Testis (tissue), 3 donors: ENCODE measurements around the gene CPN1. TPM values are rescaled to one million over a fixed set of nuclear protein-coding genes. Genes with fewer than 3 reads are reported as not detected.
"Not testable (repeated sequence)": the region's sequence is repeated elsewhere in the genome, so short reads cannot be mapped to it uniquely, and the experiment has no call there.

ENCODE experiments used
- DNase-seq: peaks from one replicate; pipeline ENCODE4 v3.0.0-alpha.2; 2019
- H3K27ac ChIP-seq, 2 donors: fragments of 200-600 bp; sonication (generic); one replicate each; pipeline ENCODE4 v1.5.1; 2019
- H3K27me3 ChIP-seq: fragments of 200-600 bp; sonication (generic); one replicate; pipeline ENCODE4 v1.5.1; 2019
- H3K36me3 ChIP-seq: fragments of 200-600 bp; sonication (generic); one replicate; pipeline ENCODE4 v1.5.1; 2017; ENCODE audit warnings: low read depth; ENCODE audit errors: missing control alignments
- H3K4me1 ChIP-seq: fragments of 200-600 bp; sonication (generic); one replicate; pipeline ENCODE4 v1.5.1; 2019
- H3K4me3 ChIP-seq, 2 donors: fragments of 200-600 bp; sonication (generic); one replicate each; pipeline ENCODE4 v1.5.1; 2017 to 2019
- H3K9me3 ChIP-seq: fragments of 200-600 bp; sonication (generic); one replicate; pipeline ENCODE4 v1.5.1; 2017
- CTCF ChIP-seq, 3 experiments: fragments of 450-650 bp in 2 of 3; fragments of 200-600 bp in 1 of 3; sonication (generic) in 1 of 3; IDR thresholded peaks; one replicate each; pipeline ENCODE4 v1.5.1; 2016 to 2019; ENCODE audit warnings: antibody characterized with exemption in 3 of 3, mild to moderate bottlenecking in 2 of 3, moderate library complexity in 1 of 3
- POLR2A ChIP-seq: fragments of 450-650 bp; IDR thresholded peaks from one replicate; pipeline ENCODE4 v1.6.1; 2017; ENCODE audit warnings: antibody characterized with exemption, mild to moderate bottlenecking, moderate library complexity
- WGBS, 2 donors: methylation state at CpG; one replicate each; pipeline ENCODE4 v1.1.5; 2018; 5-methylcytosine and 5-hydroxymethylcytosine counted together
- intact Hi-C: fragments of 100-400 bp; cut with DNase I; formaldehyde crosslinking; loops from one replicate; pipeline ENCODE4 v1.15.1; 2023; ENCODE audit warnings: low total_unique reads
- polyA plus RNA-seq: library from polyadenylated mRNA; stranded (reverse); fragments of 350-450 nt; fragmentation: Illumina TruSeq; extraction: RNeasy Lipid Tissue Mini Kit (QIAGEN cat#74804); gene quantifications from one replicate; pipeline ENCODE4 v1.2.3, GENCODE V29; 2014; ENCODE audit warnings: low read depth, low replicate concordance; ENCODE audit not compliant: insufficient read depth
- total RNA-seq, 2 donors: library from RNA; depleted of rRNA; stranded (reverse); fragments of >200 nt; gene quantifications; one replicate each; pipeline ENCODE4 v1.2.3, GENCODE V29; 2016

Gene CPN1
- total and polyA plus RNA-seq, 3 donors from 2014 or later, result 0.87 to 2.7 (median 2.4) TPM

DNA sequence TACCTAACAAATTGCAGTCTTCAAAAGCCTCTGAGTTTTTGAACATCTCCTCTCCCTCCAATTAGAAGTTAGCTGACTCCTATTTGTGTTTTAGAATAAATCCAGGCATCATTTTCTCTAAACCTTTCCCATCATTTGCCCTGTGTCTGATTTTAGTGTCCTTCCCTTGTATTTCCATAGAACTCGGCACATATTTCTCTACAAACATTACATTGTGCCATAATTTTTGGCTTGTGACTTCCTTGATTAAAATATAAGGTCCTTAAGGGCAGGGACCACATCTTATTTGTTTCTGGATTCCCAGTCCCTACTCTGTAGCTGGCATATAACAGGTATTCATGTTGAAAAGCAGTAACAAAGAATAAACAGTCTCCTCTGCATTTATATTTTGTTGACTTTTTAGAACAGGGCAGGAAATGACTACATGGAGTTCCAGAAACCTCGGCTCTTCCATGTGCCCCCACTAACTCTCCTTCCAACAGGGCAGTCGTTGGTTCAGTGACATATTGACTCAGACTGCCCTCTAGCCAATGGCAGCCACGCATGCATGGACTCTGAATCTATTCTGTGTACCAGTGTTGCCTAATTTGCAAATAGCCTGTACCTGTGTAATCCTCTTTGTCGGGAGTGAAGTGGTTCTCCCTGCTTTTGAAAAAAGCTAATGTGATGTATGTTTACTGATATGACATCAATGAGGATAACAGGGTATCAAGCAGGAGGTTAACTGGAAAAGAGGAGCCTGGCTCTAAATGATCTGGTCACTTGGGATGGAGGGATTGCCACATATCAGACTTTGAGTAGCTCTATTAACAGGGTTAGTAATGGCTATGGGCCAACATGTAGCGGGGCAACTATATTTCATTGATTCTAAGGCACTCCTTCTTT is 19.8 kb upstream of the CPN1 start:
- Histone ChIP-seq H3K4me1 (no peaks in the 10 kb centered on the region), H3K36me3 (no peaks in the 10 kb centered on the region), H3K27me3 (no peaks in the 10 kb centered on the region), H3K9me3 (no peaks in the 10 kb centered on the region), H3K4me3 (no peak overlapping the region), H3K27ac (no peak overlapping the region)
- DNase-seq, result no peak
- TF ChIP-seq CTCF (IDR thresholded peaks at IDR 0.05) (no peak), POLR2A (no peak)
- intact Hi-C loops, result no loop called here
- 68 to 70% methylated on average over 6 of the region's 6 CpGs for WGBS, 2 donors

DNA sequence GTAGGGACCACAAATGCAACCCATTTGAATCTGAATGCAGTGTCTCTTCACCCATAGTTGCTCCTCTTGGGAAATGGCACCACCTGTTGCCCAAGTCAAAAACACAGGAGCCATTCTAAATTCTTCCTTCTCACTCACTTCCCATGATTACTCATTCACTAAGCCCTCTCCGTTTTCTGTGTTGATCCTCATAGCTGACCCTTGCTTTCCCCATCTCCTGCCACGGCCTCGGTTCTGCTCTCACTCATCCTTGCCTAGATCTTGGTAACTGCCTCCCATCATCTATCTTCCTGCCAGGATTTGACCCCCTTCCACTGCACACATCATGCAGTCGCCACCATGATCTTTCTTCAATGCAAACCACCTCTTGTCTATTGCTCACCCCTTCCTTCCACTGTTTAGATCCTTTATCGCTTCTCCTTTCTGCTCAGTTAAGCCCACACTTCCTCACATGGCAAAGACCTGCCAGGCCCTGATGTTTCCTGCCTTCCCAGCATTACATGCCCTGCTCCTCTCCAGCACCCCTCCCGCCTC is 19.0 kb upstream of the CPN1 start:
- intact Hi-C loops, result no loop called here

GRCh38 chr10:100089241-100089640 is 7.6 kb upstream of the CPN1 start:
- TF ChIP-seq POLR2A, result no peak
- TF ChIP-seq CTCF (IDR thresholded peaks at IDR 0.05), result no peak
- Histone ChIP-seq H3K9me3 (no peaks in the 10 kb centered on the region), H3K27ac (no peak overlapping the region), H3K27me3 (no peaks in the 10 kb centered on the region), H3K4me1 (no peaks in the 10 kb centered on the region), H3K36me3 (no peaks in the 10 kb centered on the region), H3K4me3 (no peak overlapping the region)
- intact Hi-C loops, result no loop called here
- no peak for DNase-seq
- WGBS, 2 donors, result 75 to 87% methylated on average over 6 of the region's 6 CpGs

More for the DNA sequence above, 19.0 kb upstream of the CPN1 start:
- no peak overlapping the region for H3K27ac ChIP-seq
- TF ChIP-seq CTCF (IDR thresholded peaks at IDR 0.05) (no peak), POLR2A (no peak)
- H3K27me3 ChIP-seq, result no peaks in the 10 kb centered on the region
- no peak overlapping the region for H3K4me3 ChIP-seq
- 66 to 70% methylated on average over 6 of the region's 6 CpGs for WGBS, 2 donors
- no peaks in the 10 kb centered on the region for H3K36me3 ChIP-seq
- no peaks in the 10 kb centered on the region for H3K9me3 ChIP-seq
- no peaks in the 10 kb centered on the region for H3K4me1 ChIP-seq
- no peak for DNase-seq

GRCh38 chr10:100086708-100087107 is 5.0 kb upstream of the CPN1 start:
- H3K4me3 ChIP-seq, intact Hi-C loops, DNase-seq, H3K36me3 ChIP-seq, H3K27me3 ChIP-seq, H3K9me3 ChIP-seq, H3K4me1 ChIP-seq, H3K27ac ChIP-seq: not testable (repeated sequence)
- WGBS, 2 donors, result 77 to 81% methylated on average over 4 to 5 of the region's 5 CpGs

DNA sequence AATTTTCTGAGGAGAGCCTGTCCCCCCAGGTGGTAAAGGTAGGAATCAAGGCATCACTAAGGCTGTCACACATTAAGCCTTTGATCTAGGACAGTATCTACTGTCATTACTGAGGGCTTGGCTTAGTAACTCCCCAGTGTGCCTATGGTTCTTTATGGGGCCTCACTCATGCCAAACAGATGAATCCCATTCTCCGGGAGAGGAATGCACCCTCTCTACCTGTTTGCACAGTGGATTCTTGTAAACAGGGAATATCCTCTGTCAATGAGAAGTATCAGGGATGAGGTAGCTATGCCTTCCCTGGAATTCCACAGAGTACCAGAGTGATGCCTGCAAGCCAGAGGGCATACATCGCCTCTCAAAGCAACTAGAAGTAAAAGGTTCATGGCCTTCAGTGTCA is 3.9 kb upstream of the CPN1 start:
- no peak overlapping the region for H3K4me3 ChIP-seq
- no peaks in the 10 kb centered on the region for H3K9me3 ChIP-seq
- H3K27ac ChIP-seq, result no peak overlapping the region
- no peak for TF ChIP-seq POLR2A
- no peak for TF ChIP-seq CTCF (IDR thresholded peaks at IDR 0.05)
- H3K4me1 ChIP-seq, result no peaks in the 10 kb centered on the region
- H3K27me3 ChIP-seq, result no peaks in the 10 kb centered on the region
- no peak for DNase-seq
- WGBS, 2 donors, result 50 to 81% methylated on average over 2 of the region's 2 CpGs
- H3K36me3 ChIP-seq, result no peaks in the 10 kb centered on the region
- intact Hi-C loops, result no loop called here
